AG09319 (cell line): Measurements from ENCODE around the gene PPM1J.

Experiments used
- DNase-seq: peaks from one replicate; pipeline ENCODE4 v3.0.0-alpha.2; 2010; ENCODE audit warnings: low read depth; ENCODE audit errors: extremely low read depth
- CTCF ChIP-seq: IDR thresholded peaks from 2 replicates; pipeline ENCODE4 v1.5.1; 2011; ENCODE audit warnings: low read depth, mild to moderate bottlenecking, inconsistent platforms, low read length, moderate library complexity

The PPM1J gene

DNA sequence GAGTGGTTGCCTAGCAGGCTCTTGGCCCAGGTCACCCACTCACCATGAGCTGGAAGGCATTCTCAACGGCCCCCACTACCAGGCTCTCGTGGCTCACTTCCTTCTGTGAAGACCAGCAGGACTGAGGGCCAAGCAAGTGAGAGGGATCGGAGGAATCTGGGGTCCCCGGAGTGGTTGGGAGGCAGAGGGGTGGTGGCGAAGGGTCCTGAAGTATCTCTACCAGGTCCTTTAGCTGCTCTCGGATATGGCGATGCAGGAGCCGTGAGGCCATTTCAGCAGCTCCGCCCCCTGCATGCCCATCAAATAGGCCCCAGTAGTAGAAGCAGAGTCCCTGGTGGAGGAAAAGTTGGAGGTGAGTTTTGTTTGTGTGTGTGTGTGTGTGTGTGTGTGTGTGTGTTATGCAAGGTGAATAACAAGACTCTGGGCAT lies 2.4 kb downstream of the PPM1J start:
- no peak for TF ChIP-seq CTCF
- no peak for DNase-seq

DNA sequence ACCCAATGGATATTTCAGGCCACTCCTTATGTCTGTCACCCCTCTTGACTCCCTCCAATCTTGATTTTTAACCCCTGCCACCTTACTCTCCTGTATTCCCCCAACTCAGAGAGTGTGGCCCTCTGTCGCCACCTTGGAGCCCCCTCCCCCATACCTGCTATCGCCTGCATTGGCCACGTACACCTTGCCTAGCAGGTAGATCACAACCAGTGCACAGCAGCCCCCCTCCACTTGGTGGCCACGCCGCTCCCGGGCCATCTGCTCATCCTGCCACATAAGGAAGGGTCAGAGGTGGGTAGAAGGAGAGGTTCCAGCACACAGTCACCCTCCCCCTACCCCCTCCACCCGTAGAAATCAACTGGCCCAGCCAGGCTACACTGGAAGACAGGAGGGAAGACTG lies 2.9 kb downstream of the PPM1J start:
- DNase-seq = no peak
- TF ChIP-seq CTCF = no peak

GRCh38 chr1:112711670-112712069 lies 3.5 kb downstream of the PPM1J start:
- TF ChIP-seq CTCF = no peak
- DNase-seq = no peak

DNA sequence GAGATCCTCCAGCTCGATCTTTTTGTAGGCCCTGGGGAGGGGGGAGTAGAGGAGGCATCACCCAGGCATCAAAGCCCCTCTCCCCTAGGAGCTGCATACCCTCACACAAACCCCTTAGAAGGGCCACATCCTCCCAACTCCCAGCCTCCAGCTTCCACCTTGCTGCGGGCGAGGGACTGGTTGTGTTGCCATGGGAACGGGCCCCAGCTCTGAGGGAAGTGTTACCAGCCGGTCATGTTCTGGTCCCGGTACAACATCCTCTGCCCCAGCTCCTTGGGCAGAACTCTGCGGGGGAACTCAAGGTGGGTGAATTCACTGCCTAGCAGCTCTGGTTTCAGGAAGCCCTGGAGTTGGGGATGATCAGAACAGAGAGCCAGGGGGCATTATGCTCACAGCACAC lies 4.1 kb downstream of the PPM1J start:
- no peak for TF ChIP-seq CTCF
- no peak for DNase-seq

GRCh38 chr1:112710586-112710985 lies 4.5 kb downstream of the PPM1J start:
- TF ChIP-seq CTCF = no peak

DNA sequence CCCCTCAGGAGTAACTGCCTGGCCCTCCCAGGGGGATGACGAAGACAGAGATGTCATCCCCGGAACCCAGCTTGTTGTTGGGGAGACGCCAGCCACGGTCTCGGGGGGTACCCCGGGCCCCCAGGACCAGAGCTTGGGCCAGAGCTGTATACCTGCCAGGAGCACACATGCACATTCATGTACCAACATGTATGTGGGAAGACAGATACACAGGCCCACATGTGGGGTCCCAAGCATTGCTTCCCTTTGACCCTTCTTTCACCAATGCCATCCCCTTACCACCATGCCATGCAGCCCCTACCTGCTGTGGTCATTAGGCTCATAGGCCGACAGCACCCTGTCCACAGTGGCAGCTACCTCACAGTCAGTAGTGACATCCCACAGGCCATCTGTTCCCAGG lies 5.0 kb downstream of the PPM1J start:
- DNase-seq = no peak
- TF ChIP-seq CTCF = no peak

More at GRCh38 chr1:112710586-112710985, 4.5 kb downstream of the PPM1J start:
- no peak for DNase-seq

DNA sequence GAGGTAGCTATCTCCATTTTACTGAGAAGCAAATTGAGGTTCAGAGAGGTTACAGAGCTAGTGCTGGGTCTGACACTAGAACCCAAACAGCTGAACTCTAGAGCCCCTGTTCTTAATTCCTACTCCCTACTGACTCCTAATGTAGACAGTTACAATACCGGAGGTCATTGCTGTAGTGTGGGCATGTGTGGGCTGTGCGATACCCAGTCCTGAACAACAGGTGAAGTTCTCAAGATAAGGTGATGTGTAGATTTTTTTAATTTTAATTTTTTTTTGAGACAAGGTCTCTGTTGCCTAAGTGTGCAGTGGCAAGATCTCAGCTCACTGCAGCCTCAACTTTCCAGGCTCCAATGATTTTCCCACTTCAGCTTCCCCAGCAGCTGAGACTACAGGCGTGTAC lies 6.6 kb downstream of the PPM1J start:
- no peak for TF ChIP-seq CTCF

More for the DNA sequence above, 6.6 kb downstream of the PPM1J start:
- DNase-seq = no peak
